ENCODE measurements around the gene METAP1.

Gene METAP1

GRCh38 chr4:98967786-98968329 lies 27.7 kb upstream of the METAP1 start:
- H2AFZ ChIP-seq (ENCODE audit: low read depth, low read length): no peak overlapping the region
- no peaks in the 10 kb centered on the region for H3K4me1 ChIP-seq (ENCODE audit: insufficient read depth, low read length)
- TF ChIP-seq CTCF (IDR thresholded peaks at IDR 0.05; ENCODE audit: borderline replicate concordance, extremely low read depth, low read length, poor library complexity, severe bottlenecking) (no peak), EZH2 (IDR thresholded peaks at IDR 0.05; ENCODE audit: borderline replicate concordance, low read depth, low read length, severe bottlenecking) (no peak)
- no peak overlapping the region for H3K9ac ChIP-seq (ENCODE audit: low read depth, low read length)
- no peak for DNase-seq
- no peak overlapping the region for H3K4me2 ChIP-seq (ENCODE audit: insufficient read depth, low read length)
- H3K27me3 ChIP-seq (ENCODE audit: insufficient read depth, low read length, poor library complexity): no peaks in the 10 kb centered on the region
- H3K27ac ChIP-seq (ENCODE audit: low read length): no peak overlapping the region
- no peaks in the 10 kb centered on the region for H3K9me3 ChIP-seq (ENCODE audit: insufficient read depth, low read length, severe bottlenecking)
- H3K79me2 ChIP-seq (ENCODE audit: insufficient read depth, low read length): no peaks in the 10 kb centered on the region
- no peaks in the 10 kb centered on the region for H3K36me3 ChIP-seq (ENCODE audit: insufficient read depth, low read length)
- no peak overlapping the region for H3K4me3 ChIP-seq (ENCODE audit: low read depth in 1 of 2, low read length in 2 of 2)
- ATAC-seq (ENCODE audit: insufficient read depth, low read depth): no peak
- H4K20me1 ChIP-seq (ENCODE audit: insufficient read depth, low read length): no peaks in the 10 kb centered on the region

GRCh38 chr4:98969878-98970785 lies 25.4 kb upstream of the METAP1 start:
- no peak overlapping the region for H2AFZ ChIP-seq (ENCODE audit: low read depth, low read length)
- H3K4me1 ChIP-seq (ENCODE audit: insufficient read depth, low read length): no peaks in the 10 kb centered on the region
- no peak overlapping the region for H3K9ac ChIP-seq (ENCODE audit: low read depth, low read length)
- no peaks in the 10 kb centered on the region for H3K9me3 ChIP-seq (ENCODE audit: insufficient read depth, low read length, severe bottlenecking)
- H3K27ac ChIP-seq (ENCODE audit: low read length): no peak overlapping the region
- H3K4me3 ChIP-seq (ENCODE audit: low read depth in 1 of 2, low read length in 2 of 2): no peak overlapping the region
- H3K36me3 ChIP-seq (ENCODE audit: insufficient read depth, low read length): no peaks in the 10 kb centered on the region
- H4K20me1 ChIP-seq (ENCODE audit: insufficient read depth, low read length): no peaks in the 10 kb centered on the region
- H3K79me2 ChIP-seq (ENCODE audit: insufficient read depth, low read length): no peaks in the 10 kb centered on the region
- no peak for TF ChIP-seq CTCF (IDR thresholded peaks at IDR 0.05; ENCODE audit: borderline replicate concordance, extremely low read depth, low read length, poor library complexity, severe bottlenecking)
- no peak for TF ChIP-seq EZH2 (IDR thresholded peaks at IDR 0.05; ENCODE audit: borderline replicate concordance, low read depth, low read length, severe bottlenecking)
- H3K4me2 ChIP-seq (ENCODE audit: insufficient read depth, low read length): no peak overlapping the region
- DNase-seq (no peak), ATAC-seq (ENCODE audit: insufficient read depth, low read depth) (no peak)
- no peaks in the 10 kb centered on the region for H3K27me3 ChIP-seq (ENCODE audit: insufficient read depth, low read length, poor library complexity)

GRCh38 chr4:98976716-98977115 lies 18.8 kb upstream of the METAP1 start:
- no peak overlapping the region for H3K4me2 ChIP-seq (ENCODE audit: insufficient read depth, low read length)
- H3K4me3 ChIP-seq (ENCODE audit: low read depth in 1 of 2, low read length in 2 of 2): no peak overlapping the region
- H3K27ac ChIP-seq (ENCODE audit: low read length): no peak overlapping the region
- H3K9ac ChIP-seq (ENCODE audit: low read depth, low read length): no peak overlapping the region
- H3K36me3 ChIP-seq (ENCODE audit: insufficient read depth, low read length): no peaks in the 10 kb centered on the region
- H3K4me1 ChIP-seq (ENCODE audit: insufficient read depth, low read length): no peaks in the 10 kb centered on the region
- TF ChIP-seq CTCF (IDR thresholded peaks at IDR 0.05; ENCODE audit: borderline replicate concordance, extremely low read depth, low read length, poor library complexity, severe bottlenecking) (no peak), EZH2 (IDR thresholded peaks at IDR 0.05; ENCODE audit: borderline replicate concordance, low read depth, low read length, severe bottlenecking) (no peak)
- H3K27me3 ChIP-seq (ENCODE audit: insufficient read depth, low read length, poor library complexity): no peaks in the 10 kb centered on the region
- DNase-seq: no peak
- no peak overlapping the region for H2AFZ ChIP-seq (ENCODE audit: low read depth, low read length)
- no peaks in the 10 kb centered on the region for H3K79me2 ChIP-seq (ENCODE audit: insufficient read depth, low read length)
- no peaks in the 10 kb centered on the region for H3K9me3 ChIP-seq (ENCODE audit: insufficient read depth, low read length, severe bottlenecking)
- ATAC-seq (ENCODE audit: insufficient read depth, low read depth): no peak
- no peaks in the 10 kb centered on the region for H4K20me1 ChIP-seq (ENCODE audit: insufficient read depth, low read length)
